Epithelial cell of proximal tubule (primary cell): Measurements from ENCODE around the gene DNTT. TPM values are rescaled to one million over a fixed set of nuclear protein-coding genes. Genes with fewer than 3 reads are reported as not detected.

Source experiments
- DNase-seq: peaks from one replicate; pipeline ENCODE4 v3.0.0-alpha.2; 2011; ENCODE audit warnings: low read depth
- H3K4me3 ChIP-seq: 2 replicates; pipeline ENCODE4 v1.5.1; 2011; ENCODE audit warnings: low read depth, mild to moderate bottlenecking, low read length
- total RNA-seq: library from RNA; depleted of rRNA; stranded (reverse); fragments of >200 nt; gene quantifications from 2 replicates; pipeline ENCODE4 v1.2.3, GENCODE V29; 2015
- TF ChIP-seq, protein P1 (sequence below): conservative IDR thresholded peaks from 2 replicates; pipeline ENCODE4 v1.5.1; 2012; ENCODE audit warnings: low read depth, mild to moderate bottlenecking, low read length

The DNTT gene
- total RNA-seq, 1 donor from 2014 or later = not detected

GRCh38 chr10:96377816-96378294, 73.6 kb downstream of the DNTT start:
- TF ChIP-seq, protein P1, sequence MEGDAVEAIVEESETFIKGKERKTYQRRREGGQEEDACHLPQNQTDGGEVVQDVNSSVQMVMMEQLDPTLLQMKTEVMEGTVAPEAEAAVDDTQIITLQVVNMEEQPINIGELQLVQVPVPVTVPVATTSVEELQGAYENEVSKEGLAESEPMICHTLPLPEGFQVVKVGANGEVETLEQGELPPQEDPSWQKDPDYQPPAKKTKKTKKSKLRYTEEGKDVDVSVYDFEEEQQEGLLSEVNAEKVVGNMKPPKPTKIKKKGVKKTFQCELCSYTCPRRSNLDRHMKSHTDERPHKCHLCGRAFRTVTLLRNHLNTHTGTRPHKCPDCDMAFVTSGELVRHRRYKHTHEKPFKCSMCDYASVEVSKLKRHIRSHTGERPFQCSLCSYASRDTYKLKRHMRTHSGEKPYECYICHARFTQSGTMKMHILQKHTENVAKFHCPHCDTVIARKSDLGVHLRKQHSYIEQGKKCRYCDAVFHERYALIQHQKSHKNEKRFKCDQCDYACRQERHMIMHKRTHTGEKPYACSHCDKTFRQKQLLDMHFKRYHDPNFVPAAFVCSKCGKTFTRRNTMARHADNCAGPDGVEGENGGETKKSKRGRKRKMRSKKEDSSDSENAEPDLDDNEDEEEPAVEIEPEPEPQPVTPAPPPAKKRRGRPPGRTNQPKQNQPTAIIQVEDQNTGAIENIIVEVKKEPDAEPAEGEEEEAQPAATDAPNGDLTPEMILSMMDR = no peak
- H3K4me3 ChIP-seq = no peak overlapping the region
- DNase-seq = no peak

- TF ChIP-seq, protein P1 = no peak
- H3K4me3 ChIP-seq = no peak overlapping the region
- no peak for DNase-seq
These were observed 74.5 kb downstream of the DNTT start for GRCh38 chr10:96378741-96379140.

GRCh38 chr10:96379758-96380157, 75.5 kb downstream of the DNTT start:
- no peak for DNase-seq
- TF ChIP-seq, protein P1 = no peak

GRCh38 chr10:96380821-96381220, 76.6 kb downstream of the DNTT start:
- TF ChIP-seq, protein P1 = no peak
- H3K4me3 ChIP-seq = no peak overlapping the region
- no peak for DNase-seq

More at GRCh38 chr10:96379758-96380157, 75.5 kb downstream of the DNTT start:
- no peak overlapping the region for H3K4me3 ChIP-seq

- TF ChIP-seq, protein P1 = no peak
- DNase-seq = no peak
- no peak overlapping the region for H3K4me3 ChIP-seq
These were observed 80.3 kb downstream of the DNTT start for GRCh38 chr10:96384506-96384905.

DNA sequence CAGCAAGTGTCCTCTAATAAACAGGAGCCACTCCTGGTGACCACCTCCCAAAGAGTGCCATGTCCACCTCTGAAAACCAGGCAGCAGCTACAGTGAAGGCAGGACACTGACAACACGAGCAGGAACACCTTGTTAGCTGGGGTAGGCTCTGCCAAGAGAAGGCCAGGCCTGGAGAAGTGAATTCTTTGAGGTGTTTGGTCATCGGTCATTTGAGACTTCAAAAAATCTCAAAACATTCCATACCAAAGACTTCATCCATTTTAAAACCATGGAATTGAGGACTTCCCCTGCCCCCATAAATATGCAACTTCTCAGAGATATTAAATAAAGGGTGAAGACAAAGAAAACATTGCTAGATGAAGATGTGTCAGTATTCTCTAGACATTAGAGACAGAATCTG, 82.9 kb downstream of the DNTT start:
- TF ChIP-seq, protein P1 = no peak
- no peak overlapping the region for H3K4me3 ChIP-seq
- no peak for DNase-seq

DNA sequence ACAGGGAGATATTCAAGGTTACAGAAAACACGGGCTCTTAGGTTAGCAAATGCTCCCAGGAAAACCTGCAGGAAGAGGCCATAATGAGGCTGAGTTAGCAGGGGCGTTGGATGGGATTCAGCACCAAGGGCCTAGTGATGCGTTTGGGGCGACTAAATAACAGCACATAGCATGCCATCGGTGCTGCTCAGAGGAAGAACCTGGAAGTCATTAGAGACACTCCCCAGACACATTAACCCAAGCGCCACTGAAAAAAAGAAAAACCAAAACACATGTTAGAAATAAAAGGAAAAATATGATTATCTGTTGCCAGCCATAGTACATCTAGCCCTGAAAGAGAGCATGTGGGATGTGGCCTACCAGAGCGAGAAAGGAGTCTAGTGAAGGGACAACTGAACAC, 83.4 kb downstream of the DNTT start:
- TF ChIP-seq, protein P1 = no peak
- no peak for DNase-seq
- no peak overlapping the region for H3K4me3 ChIP-seq
